Stimulated activated CD4-positive, alpha-beta T cell treated with anti-CD3 and anti-CD28 coated beads, Interleukin-15, amount 100 ng/mL, for 48 hours (primary cell): Measurements from ENCODE around the gene P2RX4.
"Not testable (repeated sequence)": the region's sequence is repeated elsewhere in the genome, so short reads cannot be mapped to it uniquely, and the experiment has no call there.

Experiments used
- DNase-seq, 2 donors: peaks; one replicate each; pipeline ENCODE4 v3.0.0-alpha.2; 2020; ENCODE audit warnings: low read depth in 2 of 2

P2RX4 gene

DNA sequence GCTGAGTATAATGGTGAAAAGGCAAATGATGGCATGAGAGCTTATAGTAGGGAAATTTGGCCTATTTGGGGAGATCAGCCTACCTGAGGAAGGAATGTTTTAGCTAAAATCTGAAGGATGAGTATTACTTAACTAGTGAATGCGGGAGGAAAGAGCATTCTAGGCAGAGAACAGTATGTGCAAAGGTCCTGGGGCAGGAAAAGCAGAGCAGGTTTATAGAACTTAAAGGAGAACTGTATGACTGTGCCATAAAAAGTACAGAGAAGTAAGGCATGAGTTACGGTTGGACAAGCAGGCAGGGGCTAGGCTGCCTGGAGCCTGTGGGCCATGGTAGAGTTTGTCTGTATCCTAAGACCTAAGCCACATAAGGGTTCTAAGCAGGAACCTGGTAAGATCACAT lies 21.7 kb upstream of the P2RX4 start:
- no peak for DNase-seq

DNA sequence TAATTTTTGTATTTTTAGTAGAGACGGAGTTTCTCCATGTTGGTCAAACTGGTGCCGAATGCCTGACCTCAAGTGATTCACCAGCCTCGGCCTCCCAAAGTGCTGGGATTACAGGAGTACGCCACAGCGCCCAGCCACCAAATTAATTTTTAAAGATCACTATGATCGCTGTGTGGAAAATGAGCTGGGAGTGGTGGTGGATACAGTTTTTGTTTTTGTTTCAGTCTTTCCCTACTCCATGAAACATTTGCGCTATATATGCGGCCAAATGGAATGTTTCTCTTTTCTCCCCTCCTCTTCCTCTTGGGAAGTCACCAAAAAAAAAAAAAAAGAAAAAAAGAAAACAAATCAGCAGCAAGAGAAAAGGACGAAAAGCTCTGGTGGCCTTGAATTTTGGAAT lies 20.8 kb upstream of the P2RX4 start:
- no peak for DNase-seq

DNA sequence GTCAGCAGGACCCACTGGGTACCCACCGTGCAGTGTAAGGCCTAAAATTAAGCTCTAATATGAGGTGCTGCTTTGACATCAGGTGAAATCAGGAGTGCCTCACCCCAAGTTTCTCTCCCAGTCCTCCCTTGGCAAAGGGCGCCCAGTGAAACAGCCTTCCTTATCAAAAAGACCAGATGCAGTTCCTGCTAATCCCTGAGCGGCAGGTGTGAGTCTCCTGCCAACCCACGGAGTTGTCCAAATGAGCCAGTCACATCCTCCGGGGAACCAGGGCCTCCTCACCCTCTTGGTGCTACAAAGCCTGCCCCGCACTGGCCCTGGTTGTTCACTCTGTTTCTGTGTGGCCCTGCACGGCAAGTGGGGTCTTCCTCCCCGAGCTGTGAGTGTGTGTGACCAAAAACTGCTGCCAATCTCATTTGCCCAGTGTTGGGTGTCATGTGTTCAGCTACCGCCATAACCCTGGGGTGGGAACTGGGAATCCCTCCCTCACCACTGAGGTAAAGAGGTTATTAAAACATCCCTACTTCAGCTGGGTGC lies 20.2 kb upstream of the P2RX4 start:
- no peak for DNase-seq

DNA sequence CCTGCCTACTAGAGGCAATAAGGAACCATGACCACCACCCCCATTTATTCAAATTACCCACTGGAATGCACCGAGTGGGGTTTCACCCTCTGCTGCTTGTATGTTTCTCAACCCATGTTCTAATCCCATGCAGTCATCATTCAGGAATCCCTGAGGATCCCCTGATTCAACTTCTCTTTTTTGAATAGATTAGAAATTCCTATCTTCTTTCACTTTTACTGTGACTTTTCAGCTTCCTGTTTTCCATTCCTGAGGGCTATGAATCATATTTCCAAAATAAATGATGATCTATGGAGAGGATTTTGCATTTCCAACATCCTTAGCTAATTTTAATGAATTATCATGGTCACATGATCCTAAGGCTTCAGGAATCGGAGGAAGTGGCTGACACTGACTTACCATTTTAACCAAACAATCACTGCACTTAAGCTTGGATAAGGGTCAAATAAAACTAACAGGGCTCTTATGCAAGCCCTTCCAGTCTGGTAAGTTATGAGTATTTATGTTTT lies 19.4 kb upstream of the P2RX4 start:
- no peak for DNase-seq

DNA sequence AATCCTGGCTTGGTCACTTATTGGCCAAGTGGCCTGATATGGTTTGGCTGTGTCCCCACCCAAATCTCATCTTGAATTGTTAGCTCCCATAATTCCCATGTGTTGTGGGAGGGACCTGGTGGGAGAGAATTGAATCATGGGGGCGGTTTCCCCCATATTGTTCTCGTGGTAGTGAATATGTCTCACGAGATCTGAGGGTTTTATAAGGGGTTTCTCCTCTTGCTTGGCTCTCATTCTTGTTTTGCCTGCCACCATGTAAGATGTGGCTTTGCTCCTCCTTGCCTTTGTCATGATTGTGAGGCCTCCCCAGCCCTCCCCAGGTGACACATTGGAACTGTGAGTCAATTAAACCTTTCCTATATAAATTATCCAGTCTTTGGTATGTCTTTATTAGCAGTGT lies 18.8 kb upstream of the P2RX4 start:
- DNase-seq, result no peak

DNA sequence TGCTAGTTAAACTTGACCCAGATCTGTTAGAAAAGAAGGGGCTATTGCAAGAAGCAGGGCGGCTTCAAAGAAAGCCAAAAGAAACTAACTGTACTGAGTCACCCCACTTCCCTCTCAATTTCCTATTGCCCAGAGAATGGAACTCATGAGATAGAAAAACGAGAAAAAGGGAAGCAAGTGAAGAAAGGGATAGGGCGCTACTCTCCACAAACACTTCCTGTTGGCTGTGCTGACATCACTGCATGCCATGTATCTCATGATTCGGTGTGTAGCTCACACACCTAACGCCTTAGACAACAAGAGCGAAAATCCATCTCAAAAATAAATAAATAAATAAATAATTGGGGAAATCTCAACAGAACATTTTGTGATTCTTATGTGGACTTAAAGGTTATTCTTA lies 13.0 kb upstream of the P2RX4 start:
- no peak for DNase-seq

DNA sequence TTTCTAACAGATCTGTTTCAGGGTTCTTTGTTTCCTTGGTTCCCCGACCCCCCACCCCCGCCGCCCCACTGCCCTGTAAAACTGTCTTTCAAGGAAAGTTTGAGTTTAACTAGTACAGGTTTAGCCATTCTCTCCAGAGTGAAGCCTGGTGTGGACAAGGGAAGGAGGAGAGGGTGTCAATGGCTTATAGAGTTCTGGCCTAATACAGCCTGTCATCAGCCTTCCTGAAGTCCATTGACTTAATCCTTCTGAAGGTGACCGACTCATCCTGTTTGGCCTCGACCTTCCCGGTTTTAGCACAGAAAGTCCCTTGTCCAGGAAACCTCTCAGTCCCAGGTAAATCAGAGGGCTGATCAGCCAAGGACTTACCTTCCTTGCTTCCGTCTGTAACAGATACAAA lies 11.0 kb upstream of the P2RX4 start:
- no peak for DNase-seq

DNA sequence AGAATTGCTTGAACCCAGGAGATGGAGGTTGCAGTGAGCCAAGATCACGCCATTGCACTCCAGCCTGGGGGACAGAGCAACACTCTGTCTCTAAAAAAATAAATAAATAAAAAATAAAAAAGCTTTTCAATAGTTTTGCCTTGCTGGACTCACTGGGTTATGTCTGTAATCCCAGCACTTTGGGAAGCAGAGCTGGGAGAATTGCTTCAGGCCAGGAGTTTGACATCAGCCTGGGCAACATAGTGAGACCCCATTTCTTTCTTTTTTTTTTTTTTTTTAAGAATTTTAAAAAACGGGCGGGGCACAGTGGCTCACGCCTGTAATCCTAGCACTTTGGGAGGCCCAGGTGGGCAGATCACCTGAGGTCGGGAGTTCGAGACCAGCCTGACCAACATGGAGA lies 8.8 kb upstream of the P2RX4 start:
- not testable (repeated sequence) for DNase-seq

DNA sequence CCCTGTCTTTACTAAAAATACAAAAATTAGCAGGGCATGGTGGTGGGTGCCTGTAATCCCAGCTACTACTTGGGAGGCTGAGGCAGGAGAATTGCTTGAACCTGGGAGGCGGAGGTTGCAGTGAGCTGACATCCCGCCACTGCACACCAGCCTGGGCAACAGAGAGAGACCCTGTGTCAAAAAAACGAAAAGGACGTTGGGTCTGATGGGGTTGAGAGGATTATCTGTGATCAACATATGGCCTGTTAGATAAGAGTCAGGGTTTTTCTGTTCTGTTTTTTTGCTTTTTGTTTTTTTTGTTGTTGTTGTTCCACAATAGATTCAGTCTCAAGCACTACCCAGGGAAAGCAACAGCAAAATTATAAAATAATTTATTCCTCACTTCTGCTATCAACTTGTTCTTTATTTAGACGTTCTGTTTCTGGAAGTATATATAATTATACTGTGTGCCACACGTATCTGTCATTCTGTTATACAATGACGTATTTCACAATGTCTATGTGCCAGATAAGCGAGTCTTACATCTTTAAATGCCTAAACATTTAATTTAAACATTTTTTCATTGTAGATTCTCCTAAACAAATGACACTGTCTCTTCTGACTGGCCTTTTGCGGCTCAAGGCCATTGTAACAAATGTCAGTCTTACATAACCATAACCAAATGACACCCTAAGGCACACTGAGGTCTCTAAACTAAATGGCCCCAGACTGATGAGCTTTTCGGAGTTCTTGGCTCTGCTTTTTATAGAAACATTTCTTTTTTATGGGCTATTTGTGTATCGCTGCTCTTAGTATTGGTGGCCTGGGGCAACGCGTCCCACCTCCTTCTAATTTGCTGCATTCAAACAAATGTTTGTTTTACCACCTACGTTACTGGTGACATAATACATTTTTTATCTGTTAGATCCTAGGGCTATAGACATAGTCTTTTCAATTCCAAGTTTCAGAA lies 7.2 kb upstream of the P2RX4 start:
- DNase-seq, result no peak

DNA sequence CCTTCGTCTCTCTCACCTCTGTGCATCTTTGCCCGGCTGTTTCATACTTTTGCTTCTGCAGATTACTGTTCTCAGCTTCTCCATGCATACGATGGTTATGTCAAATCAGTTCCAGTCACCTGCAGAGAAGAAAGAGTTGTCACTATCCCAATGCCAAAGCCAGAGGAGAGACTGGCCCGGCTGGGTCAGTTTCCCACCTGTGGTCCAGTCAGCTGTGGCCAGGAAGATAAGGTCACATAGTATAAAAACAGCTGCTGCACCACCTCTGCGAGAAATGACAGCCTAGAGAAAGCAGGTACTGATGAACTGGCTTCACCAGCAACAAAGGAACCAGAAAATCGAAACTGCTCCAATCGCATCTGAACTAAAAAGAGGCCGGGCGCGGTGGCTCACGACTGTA lies 6.4 kb upstream of the P2RX4 start:
- no peak for DNase-seq

DNA sequence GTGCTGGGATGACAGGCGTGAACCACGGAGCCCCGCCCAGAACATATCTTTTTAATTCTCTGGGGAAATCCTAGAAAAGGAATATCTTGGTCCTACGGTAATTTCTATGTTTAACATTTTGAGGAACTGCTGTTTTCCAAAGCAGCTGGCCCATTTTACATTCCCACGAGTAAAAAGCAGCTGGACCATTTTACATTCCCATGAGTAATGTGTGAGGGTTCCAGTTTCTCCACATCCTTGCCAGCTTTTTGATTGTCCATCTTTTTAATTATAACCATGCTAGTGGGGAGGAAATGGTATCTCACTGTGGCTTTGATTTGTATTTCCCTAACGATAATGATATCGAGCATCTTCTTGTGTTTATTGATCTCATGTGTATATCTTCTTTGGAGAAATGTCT lies 4.4 kb upstream of the P2RX4 start:
- no peak for DNase-seq

DNA sequence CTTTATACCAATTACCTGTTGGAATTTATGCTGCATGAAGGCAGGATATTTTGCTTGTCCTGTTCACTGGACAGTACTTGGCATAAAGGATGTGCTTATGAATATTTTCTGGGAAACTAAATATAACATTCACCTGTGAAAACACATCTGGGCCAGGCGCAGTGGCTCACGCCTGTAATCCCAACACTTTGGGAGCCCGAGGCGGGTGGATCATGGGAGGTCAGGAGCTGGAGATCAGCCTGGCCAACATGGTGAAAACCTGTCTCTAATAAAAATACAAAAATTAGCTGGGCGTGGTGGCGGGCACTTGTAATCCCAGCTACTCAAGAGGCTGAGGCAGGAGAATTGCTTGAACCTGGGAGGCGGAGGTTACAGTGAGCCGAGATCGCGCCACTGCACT lies 1.4 kb upstream of the P2RX4 start:
- not testable (repeated sequence) for DNase-seq

DNA sequence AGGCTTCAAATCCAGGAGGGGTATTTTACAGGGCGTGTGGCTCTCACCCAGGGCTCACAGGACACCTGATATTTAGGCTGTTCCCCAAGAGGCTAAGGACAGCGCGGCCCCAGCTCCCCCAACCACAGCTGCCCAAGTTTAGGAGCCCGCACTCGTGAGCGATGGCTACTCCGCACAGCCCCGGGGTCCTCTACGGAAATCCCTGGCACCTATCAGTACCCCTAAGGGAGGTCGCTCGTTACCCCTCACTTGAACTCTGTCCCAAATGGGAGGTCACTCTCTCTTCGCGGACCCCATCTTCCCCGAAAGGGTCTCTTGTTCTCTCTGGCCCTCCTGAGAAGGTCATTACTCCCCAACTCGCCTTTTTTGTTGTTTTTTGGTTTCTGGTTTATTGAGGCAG lies 708 bp upstream of the P2RX4 start:
- no peak for DNase-seq

DNA sequence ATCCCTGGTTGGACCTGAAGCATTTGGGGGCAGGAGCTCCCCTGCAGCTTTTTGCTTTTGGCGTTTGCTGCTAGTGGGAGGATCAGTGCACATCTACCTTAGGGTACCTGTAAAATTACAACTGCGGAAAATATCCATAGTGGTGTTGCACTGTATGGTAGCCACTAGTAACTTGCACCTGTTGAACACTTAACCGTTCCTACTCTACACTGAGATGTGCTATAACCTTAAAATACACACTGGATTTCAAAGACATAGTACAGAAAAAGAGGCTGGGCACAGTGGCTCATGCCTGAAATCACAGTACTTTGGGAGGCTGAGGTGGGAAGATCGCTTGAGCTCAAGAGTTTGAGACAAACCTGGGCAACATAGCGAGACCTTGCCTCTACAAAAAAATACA lies 2.9 kb downstream of the P2RX4 start:
- no peak for DNase-seq

DNA sequence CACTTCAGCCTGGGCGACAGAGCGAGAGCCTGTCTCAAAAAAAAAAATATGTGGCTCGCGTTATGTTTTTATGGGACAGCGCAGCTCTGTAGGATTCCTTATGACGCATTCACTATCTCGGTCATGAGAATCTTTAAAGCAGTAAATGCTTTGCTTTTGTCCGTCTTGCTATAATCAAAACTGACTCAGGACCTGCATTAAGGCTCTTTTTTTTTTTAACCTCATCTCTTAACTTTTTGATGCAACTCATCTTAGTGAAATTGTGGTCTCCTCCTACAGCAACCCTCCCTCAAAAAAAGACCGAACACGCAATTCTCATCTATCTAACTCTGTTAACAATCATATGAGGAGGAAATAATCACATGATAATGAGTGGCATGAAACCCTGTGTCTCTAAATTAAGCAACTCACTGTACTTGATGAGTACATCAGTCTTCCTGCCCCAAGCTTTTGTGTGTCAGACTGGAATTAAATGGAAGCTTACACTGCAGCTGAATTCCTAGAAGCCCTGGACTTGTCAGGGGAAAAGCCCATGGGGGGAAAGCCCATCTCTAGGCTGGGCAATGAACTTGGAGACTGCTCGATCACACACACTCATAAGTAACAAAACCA lies 4.3 kb downstream of the P2RX4 start:
- no peak for DNase-seq

DNA sequence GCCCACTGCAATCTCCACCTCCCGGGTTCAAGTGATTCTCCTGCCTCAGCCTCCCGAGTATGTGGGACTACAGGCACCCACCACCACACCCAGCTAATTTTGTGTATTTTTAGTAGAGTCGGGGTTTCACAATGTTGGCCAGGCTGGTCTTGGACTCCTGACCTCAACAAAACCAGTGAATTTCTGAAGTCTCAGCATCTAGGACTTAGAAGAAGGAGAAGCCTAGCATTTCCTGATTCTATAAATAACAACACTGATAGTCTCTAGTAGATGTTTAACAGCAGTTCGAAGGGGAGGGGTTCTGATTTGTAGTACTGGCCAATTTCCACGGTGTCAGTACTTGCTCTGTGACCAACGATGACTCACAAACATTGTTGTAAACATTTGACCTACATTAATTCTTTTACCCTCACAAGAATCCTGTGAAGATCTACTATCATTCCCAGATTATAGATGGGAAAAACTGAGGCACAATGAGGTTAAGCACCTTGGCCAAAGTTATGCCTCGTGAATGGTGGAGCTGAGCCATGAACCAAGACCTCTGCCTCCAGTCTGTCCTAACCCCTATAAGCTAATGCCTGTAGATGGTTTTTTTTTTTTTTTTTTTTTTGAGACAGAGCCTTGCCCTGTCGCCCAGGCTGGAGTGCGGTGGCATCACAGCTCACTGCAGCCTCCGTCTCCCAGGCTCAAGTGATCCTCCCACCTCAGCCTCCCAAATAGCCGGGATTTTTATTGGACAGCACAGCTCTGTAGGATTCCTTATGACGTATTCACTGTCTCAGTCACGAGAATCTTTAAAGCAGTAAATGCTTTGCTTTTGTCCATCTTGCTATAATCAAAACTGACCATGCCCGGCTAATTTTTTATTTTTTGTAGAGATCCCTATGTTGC lies 5.2 kb downstream of the P2RX4 start:
- no peak for DNase-seq

DNA sequence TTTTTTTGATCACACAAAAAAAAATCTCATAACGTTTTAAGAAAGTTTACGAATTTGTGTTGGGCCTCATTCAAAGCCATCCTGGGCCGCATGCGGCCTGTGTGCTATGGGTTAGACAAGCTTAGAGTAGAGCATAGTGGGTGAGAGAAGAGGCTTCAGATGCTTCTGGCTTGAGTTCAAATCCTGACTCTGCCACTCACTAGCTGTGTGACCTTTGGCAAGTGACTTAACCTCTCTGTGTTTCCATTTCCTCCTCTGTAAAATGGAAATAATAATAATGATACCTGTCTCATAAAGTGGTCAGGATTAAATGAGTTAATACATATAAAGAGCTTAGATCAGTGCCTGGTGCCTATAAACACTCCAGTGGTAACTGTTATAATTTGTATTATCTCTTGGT lies 6.2 kb downstream of the P2RX4 start:
- no peak for DNase-seq

DNA sequence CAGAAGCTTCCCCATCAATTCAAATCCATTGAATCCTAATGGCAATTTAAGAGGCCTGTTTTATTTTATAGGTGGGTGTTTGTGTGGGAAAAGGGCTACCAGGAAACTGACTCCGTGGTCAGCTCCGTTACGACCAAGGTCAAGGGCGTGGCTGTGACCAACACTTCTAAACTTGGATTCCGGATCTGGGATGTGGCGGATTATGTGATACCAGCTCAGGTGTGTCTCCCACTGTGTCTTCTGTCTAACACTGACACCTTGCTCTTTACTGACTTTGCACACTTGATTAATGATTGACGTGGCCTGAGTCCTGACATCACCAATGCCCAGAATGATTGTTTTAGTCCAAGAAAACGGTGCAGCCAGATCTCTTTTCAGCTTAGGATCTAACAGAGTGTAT lies 7.1 kb downstream of the P2RX4 start:
- no peak for DNase-seq

DNA sequence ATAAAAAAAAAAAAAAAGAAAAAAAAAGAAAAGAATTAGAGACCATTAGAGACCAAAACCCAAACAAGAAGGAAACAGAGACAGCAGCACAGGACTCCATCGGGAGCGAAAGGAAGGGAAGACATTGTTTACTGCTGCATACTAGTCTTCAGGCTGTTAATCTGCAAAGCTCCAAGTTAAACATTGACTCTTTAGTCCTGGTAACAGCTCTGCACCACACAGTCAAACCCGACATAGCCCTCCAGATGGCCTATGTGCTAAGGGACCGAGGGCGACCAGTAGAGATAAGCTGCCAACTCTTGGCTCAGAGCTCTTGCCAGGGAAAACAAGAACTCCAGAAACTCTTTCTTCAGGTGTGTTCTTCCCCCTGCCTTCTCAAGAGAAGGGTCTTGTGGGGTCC lies 7.8 kb downstream of the P2RX4 start:
- DNase-seq, result no peak

DNA sequence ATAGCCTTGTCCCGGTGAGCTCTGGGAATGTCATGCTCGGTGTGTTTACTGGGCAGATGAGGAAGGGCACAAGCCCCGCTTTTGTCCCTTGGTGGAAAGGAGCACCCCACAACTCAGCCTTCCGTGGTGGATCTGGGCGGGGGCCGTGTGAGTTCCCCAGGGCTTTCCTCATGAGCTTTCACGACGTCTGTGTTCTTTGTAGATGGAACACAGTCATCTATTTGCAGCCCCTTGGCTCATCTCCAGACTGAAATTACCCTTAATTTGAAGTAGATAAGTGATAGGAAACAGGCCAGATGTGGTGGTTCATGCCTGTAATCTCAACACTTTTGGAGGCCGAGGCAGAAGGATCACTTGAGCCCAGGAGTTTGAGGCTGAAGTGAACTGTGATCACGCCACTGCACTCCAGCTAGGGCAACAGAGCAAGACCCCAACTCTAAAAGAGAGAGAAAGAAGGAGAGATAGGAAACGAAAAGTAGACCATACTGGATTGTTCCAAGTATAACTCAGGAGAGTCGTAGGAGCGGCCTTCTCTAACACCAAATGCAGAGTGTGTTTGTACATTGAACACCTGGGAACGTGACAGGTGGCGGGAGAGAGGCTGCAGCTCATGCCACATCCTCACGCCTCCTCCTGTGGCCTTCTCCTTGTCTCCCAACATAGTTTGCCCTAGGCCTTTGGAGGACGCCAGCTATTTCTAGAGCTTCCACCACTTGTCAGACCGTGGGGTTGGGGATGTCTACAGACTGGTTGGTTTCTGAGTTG lies 8.8 kb downstream of the P2RX4 start:
- DNase-seq, result no peak

DNA sequence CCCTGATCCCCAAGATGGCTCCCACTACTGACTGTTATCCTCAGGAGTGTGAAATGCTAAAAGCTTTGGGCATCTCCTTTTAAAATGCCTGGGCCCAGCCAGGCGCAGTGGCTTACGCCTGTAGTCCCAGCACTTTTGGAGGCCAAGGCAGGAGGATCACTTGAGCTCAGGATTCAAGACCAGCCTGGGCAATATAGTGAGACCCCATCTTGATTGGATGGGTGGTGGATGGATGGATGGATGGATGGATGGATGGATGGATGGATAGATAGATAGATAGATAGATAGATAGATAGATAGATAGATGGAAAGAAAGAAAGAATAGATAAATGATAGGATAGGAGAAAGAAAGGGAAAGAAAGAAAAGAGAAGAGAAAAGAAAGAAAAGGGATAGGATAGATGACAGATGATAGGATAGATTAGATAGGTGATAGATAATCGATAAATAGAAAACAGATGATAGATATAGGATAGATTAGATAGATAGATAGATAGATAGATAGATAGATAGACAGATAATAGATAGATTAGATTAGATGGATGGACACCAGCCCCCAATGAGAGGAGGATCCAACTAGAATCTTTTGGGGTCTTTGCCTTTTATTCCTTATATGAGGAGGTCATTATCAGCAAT lies 9.5 kb downstream of the P2RX4 start:
- no peak for DNase-seq
